ENCODE data around the gene RPLP1.

The RPLP1 gene

DNA sequence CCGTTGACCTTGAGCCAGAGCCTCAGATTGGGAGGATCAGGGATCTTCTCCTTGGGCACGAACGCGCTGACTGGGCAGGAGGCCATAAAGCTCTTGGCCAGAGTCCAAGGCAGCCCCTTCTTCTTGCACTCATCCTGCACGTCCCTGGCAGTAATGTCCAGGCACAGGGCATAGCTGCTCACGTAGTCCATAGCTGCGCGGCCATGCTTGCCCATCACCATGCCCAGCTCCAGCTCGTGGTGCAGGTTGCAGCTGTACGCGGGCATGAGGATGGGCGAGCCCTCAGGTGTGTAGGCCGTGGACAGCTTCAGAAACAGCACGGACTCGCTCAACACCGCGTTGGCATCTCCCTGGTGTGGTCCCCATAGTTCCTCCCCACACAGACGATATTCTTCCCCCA is 17.9 kb upstream of the RPLP1 start:
- Histone ChIP-seq H3K4me1 (ENCODE audit: insufficient read depth, low read length, severe bottlenecking) (no peaks in the 10 kb centered on the region), H3K79me2 (ENCODE audit: insufficient read depth, low read length) (no peaks in the 10 kb centered on the region), H3K27ac (ENCODE audit: low read depth, low read length, poor library complexity, severe bottlenecking) (no peak overlapping the region), H3K4me2 (ENCODE audit: low read length) (no peak overlapping the region), H3K9me3 (ENCODE audit: low read length) (no peaks in the 10 kb centered on the region), H3K36me3 (ENCODE audit: insufficient read depth, low read length) (peaks cover 91% of the 10 kb centered on the region), H3F3A (ENCODE audit: insufficient read depth, low read length) (no peaks in the 10 kb centered on the region), H3K27me3 (ENCODE audit: insufficient read depth, low read length) (no peaks in the 10 kb centered on the region), H2AFZ (ENCODE audit: low read length) (no peak overlapping the region), H3K9me2 (ENCODE audit: low read depth, low read length) (no peaks in the 10 kb centered on the region), H4K20me1 (ENCODE audit: insufficient read depth, low read length) (no peaks in the 10 kb centered on the region), H3K4me3 (ENCODE audit: low read depth, low read length, poor library complexity, severe bottlenecking) (no peak overlapping the region), H3K9ac (ENCODE audit: low read length) (no peak overlapping the region)
- no peak for TF ChIP-seq EZH2 (IDR thresholded peaks at IDR 0.05; ENCODE audit: borderline replicate concordance, low read length)
- TF ChIP-seq, protein P1, sequence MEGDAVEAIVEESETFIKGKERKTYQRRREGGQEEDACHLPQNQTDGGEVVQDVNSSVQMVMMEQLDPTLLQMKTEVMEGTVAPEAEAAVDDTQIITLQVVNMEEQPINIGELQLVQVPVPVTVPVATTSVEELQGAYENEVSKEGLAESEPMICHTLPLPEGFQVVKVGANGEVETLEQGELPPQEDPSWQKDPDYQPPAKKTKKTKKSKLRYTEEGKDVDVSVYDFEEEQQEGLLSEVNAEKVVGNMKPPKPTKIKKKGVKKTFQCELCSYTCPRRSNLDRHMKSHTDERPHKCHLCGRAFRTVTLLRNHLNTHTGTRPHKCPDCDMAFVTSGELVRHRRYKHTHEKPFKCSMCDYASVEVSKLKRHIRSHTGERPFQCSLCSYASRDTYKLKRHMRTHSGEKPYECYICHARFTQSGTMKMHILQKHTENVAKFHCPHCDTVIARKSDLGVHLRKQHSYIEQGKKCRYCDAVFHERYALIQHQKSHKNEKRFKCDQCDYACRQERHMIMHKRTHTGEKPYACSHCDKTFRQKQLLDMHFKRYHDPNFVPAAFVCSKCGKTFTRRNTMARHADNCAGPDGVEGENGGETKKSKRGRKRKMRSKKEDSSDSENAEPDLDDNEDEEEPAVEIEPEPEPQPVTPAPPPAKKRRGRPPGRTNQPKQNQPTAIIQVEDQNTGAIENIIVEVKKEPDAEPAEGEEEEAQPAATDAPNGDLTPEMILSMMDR (IDR thresholded peaks at IDR 0.05; ENCODE audit: low read length): no peak

DNA sequence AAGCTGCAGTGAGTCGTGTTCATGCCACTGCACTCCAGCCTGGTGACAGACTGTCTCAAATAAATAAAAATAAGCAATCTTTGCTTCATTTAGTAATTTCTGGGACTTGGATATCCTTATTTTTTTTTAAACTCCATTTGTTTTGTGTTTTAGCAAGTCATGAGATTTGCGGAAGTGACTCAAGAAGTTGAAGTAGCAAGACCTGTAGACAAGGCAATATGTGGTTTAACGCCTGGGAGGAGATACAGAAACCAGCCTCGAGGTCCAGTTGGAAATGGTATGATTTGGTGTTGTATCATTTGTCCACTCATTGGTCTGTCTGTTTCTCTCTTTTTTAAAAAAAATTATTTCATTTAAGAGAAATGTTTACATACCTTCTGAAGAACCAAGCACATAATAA is 16.6 kb upstream of the RPLP1 start:
- Histone ChIP-seq H3K9ac (ENCODE audit: low read length) (no peak overlapping the region), H4K20me1 (ENCODE audit: insufficient read depth, low read length) (no peaks in the 10 kb centered on the region), H2AFZ (ENCODE audit: low read length) (no peak overlapping the region), H3F3A (ENCODE audit: insufficient read depth, low read length) (no peaks in the 10 kb centered on the region), H3K36me3 (ENCODE audit: insufficient read depth, low read length) (peaks cover 89% of the 10 kb centered on the region), H3K9me2 (ENCODE audit: low read depth, low read length) (no peaks in the 10 kb centered on the region), H3K9me3 (ENCODE audit: low read length) (no peaks in the 10 kb centered on the region), H3K27me3 (ENCODE audit: insufficient read depth, low read length) (no peaks in the 10 kb centered on the region), H3K4me2 (ENCODE audit: low read length) (no peak overlapping the region), H3K79me2 (ENCODE audit: insufficient read depth, low read length) (no peaks in the 10 kb centered on the region), H3K27ac (ENCODE audit: low read depth, low read length, poor library complexity, severe bottlenecking) (no peak overlapping the region), H3K4me1 (ENCODE audit: insufficient read depth, low read length, severe bottlenecking) (no peaks in the 10 kb centered on the region), H3K4me3 (ENCODE audit: low read depth, low read length, poor library complexity, severe bottlenecking) (no peak overlapping the region)
- no peak for TF ChIP-seq EZH2 (IDR thresholded peaks at IDR 0.05; ENCODE audit: borderline replicate concordance, low read length)
- TF ChIP-seq, protein P1 (IDR thresholded peaks at IDR 0.05; ENCODE audit: low read length): no peak

DNA sequence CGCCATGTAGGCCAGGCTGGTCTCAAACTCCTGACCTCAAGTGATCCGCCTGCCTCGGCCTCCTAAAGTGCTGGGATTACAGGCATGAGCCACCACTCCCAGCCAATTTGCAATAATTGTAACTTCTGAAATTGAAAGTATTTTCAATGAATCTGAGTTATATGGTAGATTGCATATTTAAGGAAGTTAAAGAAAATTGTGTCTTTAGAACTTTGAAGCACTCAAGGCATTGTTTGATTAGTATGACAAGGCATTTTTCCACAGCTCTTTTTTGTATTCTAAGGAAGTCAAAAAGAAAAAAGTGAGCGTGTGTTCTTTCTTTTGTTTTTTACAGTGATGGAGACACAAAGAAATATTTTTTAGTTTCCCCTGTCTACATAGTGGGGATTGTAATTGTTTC is 15.7 kb upstream of the RPLP1 start:
- Histone ChIP-seq H3K9me3 (ENCODE audit: low read length) (no peaks in the 10 kb centered on the region), H3K36me3 (ENCODE audit: insufficient read depth, low read length) (peaks cover 94% of the 10 kb centered on the region), H3K4me3 (ENCODE audit: low read depth, low read length, poor library complexity, severe bottlenecking) (no peak overlapping the region), H3K79me2 (ENCODE audit: insufficient read depth, low read length) (no peaks in the 10 kb centered on the region), H3K27ac (ENCODE audit: low read depth, low read length, poor library complexity, severe bottlenecking) (no peak overlapping the region), H3K9ac (ENCODE audit: low read length) (no peak overlapping the region), H4K20me1 (ENCODE audit: insufficient read depth, low read length) (no peaks in the 10 kb centered on the region), H3F3A (ENCODE audit: insufficient read depth, low read length) (no peaks in the 10 kb centered on the region), H2AFZ (ENCODE audit: low read length) (no peak overlapping the region), H3K9me2 (ENCODE audit: low read depth, low read length) (no peaks in the 10 kb centered on the region), H3K4me2 (ENCODE audit: low read length) (no peak overlapping the region), H3K27me3 (ENCODE audit: insufficient read depth, low read length) (no peaks in the 10 kb centered on the region), H3K4me1 (ENCODE audit: insufficient read depth, low read length, severe bottlenecking) (peaks cover 2% of the 10 kb centered on the region)
- TF ChIP-seq, protein P1 (IDR thresholded peaks at IDR 0.05; ENCODE audit: low read length): no peak
- TF ChIP-seq EZH2 (IDR thresholded peaks at IDR 0.05; ENCODE audit: borderline replicate concordance, low read length): no peak

Data from OCI-LY1 (cell line).